ENCODE measurements around the gene ACADM. TPM values are rescaled to one million over a fixed set of nuclear protein-coding genes. Genes with fewer than 3 reads are reported as not detected.

ACADM gene
- total and polyA plus RNA-seq, 2 of the 13 experiments (the other 11 are each of a cell fraction or from before 2014, with no cell fraction given) = 43.7 to 92.2 TPM

- no peak for TF ChIP-seq ZNF580 (CRISPR knock-in tag; IDR thresholded peaks at IDR 0.05; ENCODE audit: borderline replicate concordance, low read depth)
- no peak for TF ChIP-seq NFIB (CRISPR knock-in tag; IDR thresholded peaks at IDR 0.05; ENCODE audit: borderline replicate concordance)
- 0 out of 2 replicates have a peak, but pooled peaks have one; percentile 17 for TF ChIP-seq NFIC (IDR thresholded peaks at IDR 0.05; ENCODE audit: low read length)
- TF ChIP-seq TBX3 (IDR thresholded peaks at IDR 0.05; ENCODE audit: borderline replicate concordance) = no peak
Observed at GRCh38 chr1:75785320-75785982, 60.9 kb downstream of the ACADM start (continued).

GRCh38 chr1:75785983-75786853 lies 61.7 kb downstream of the ACADM start, which contains the start of gene RABGGTB:
RABGGTB (plus strand) TSS chr1:75786256; CDS start chr1:75786272, 16 bp downstream.
- TSS peak; percentile 70 for BruUV-seq (replicated peaks)
- peak within 1 kb of the TSS; percentile 83 for H3K4me2 ChIP-seq (ENCODE audit: low read depth, low read length)
- H3K4me1 ChIP-seq (ENCODE audit: insufficient read depth, low read length) = peaks cover 35% of the 10 kb centered on the region
- FAIRE-seq = peak; percentile 82
- CTCF ChIA-PET (ENCODE audit: low intra/inter-chr PET ratio, low total read pairs) = no interaction called here
- H3K79me2 ChIP-seq (ENCODE audit: insufficient read depth, low read length) = peaks cover 55% of the 10 kb centered on the region
- peak within 1 kb of the TSS; percentile 89 for H3K27ac ChIP-seq (ENCODE audit: extremely low read length, insufficient read depth, low read length)
- peak; percentile 93 for DNase-seq (ENCODE audit: low spot score)
- intact Hi-C loops (cut with micrococcal nuclease; ENCODE audit: unreplicated experiment) = loop anchor here (1.0 to 2.0 kb wide), 2 partner anchors 61 to 171 kb away; no protein-coding TSS in a partner anchor
- H2AFZ ChIP-seq (ENCODE audit: low read length) = peak within 1 kb of the TSS; percentile 91
- H3K9ac ChIP-seq (ENCODE audit: insufficient read depth, low read depth, low read length) = peak within 1 kb of the TSS; percentile 95
- in situ Hi-C loops (cut with HindIII; ENCODE audit: extremely low pct_ligation_motif_present, low pct_unique_long_range_greater_than_20kb) = loop anchor here (5.0 kb wide), 1 partner anchor 59 kb away; no protein-coding TSS in a partner anchor
- ATAC-seq = peak; percentile 95
- H3K36me3 ChIP-seq (replicated peaks in 1 of 2; ENCODE audit: control insufficient read depth in 1 of 2, insufficient read depth in 2 of 2, low read length in 2 of 2) = peaks cover 2 to 20% of the 10 kb centered on the region in 2 experiments; a peak in 3 of 5 replicates
- no peaks in the 10 kb centered on the region for H3K9me3 ChIP-seq (ENCODE audit: low read length)
- peaks cover 43% of the 10 kb centered on the region for H4K20me1 ChIP-seq (ENCODE audit: insufficient read depth, low read length)
- H3K4me3 ChIP-seq (replicated peaks in 1 of 3; ENCODE audit: insufficient read depth in 1 of 3, low read depth in 2 of 3, low read length in 3 of 3) = peak within 1 kb of the TSS; percentile 81 to 98 (median 94)
- under 1% methylated on average over 18 of the region's 28 CpGs for WGBS (ENCODE audit: low lambda C conversion rate)
- no peaks in the 10 kb centered on the region; a peak in 1 of 5 replicates for H3K27me3 ChIP-seq (ENCODE audit: control insufficient read depth in 1 of 2, insufficient read depth in 2 of 2, low read length in 2 of 2)
- POLR2A ChIA-PET = interaction anchor here (0.7 to 3.9 kb wide), 18 partner anchors 9 to 521 kb away, joined by 3 to 54 read pairs (median 5); partner anchors contain the start of genes ACADM and MSH4
- no peak for TF ChIP-seq TRIM24 (CRISPR knock-in tag; IDR thresholded peaks at IDR 0.05)
- TF ChIP-seq TAF1 (CRISPR knock-in tag; IDR thresholded peaks at IDR 0.05) = peak; percentile 98
- peak; percentile 97 for TF ChIP-seq HNF4A (CRISPR knock-in tag; IDR thresholded peaks at IDR 0.05)
- 0 out of 2 replicates have a peak, but pooled peaks have one; percentile 61 for TF ChIP-seq TP53 (CRISPR knock-in tag; conservative IDR thresholded peaks at IDR 0.05)
- no peak for TF ChIP-seq EEA1 (CRISPR knock-in tag; IDR thresholded peaks at IDR 0.05; ENCODE audit: borderline replicate concordance)
- TF ChIP-seq PHF5A (CRISPR knock-in tag; IDR thresholded peaks at IDR 0.05; ENCODE audit: low read depth, unreplicated experiment) = no peak
- TF ChIP-seq, protein P1, sequence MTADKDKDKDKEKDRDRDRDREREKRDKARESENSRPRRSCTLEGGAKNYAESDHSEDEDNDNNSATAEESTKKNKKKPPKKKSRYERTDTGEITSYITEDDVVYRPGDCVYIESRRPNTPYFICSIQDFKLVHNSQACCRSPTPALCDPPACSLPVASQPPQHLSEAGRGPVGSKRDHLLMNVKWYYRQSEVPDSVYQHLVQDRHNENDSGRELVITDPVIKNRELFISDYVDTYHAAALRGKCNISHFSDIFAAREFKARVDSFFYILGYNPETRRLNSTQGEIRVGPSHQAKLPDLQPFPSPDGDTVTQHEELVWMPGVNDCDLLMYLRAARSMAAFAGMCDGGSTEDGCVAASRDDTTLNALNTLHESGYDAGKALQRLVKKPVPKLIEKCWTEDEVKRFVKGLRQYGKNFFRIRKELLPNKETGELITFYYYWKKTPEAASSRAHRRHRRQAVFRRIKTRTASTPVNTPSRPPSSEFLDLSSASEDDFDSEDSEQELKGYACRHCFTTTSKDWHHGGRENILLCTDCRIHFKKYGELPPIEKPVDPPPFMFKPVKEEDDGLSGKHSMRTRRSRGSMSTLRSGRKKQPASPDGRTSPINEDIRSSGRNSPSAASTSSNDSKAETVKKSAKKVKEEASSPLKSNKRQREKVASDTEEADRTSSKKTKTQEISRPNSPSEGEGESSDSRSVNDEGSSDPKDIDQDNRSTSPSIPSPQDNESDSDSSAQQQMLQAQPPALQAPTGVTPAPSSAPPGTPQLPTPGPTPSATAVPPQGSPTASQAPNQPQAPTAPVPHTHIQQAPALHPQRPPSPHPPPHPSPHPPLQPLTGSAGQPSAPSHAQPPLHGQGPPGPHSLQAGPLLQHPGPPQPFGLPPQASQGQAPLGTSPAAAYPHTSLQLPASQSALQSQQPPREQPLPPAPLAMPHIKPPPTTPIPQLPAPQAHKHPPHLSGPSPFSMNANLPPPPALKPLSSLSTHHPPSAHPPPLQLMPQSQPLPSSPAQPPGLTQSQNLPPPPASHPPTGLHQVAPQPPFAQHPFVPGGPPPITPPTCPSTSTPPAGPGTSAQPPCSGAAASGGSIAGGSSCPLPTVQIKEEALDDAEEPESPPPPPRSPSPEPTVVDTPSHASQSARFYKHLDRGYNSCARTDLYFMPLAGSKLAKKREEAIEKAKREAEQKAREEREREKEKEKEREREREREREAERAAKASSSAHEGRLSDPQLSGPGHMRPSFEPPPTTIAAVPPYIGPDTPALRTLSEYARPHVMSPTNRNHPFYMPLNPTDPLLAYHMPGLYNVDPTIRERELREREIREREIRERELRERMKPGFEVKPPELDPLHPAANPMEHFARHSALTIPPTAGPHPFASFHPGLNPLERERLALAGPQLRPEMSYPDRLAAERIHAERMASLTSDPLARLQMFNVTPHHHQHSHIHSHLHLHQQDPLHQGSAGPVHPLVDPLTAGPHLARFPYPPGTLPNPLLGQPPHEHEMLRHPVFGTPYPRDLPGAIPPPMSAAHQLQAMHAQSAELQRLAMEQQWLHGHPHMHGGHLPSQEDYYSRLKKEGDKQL (CRISPR knock-in tag; IDR thresholded peaks at IDR 0.05; ENCODE audit: low read depth) = no peak; the same call in 1 of the 2 replicates
- peak; percentile 39; the same call in 1 of the 2 replicates for TF ChIP-seq ISL2 (CRISPR knock-in tag; IDR thresholded peaks at IDR 0.05)
- no peak for TF ChIP-seq THAP7 (CRISPR knock-in tag; IDR thresholded peaks at IDR 0.05)
- no peak for TF ChIP-seq ZNF576 (CRISPR knock-in tag; IDR thresholded peaks at IDR 0.05)
